Astrocyte (in vitro differentiated cells and primary cell): ENCODE measurements around the gene PAPPA2. TPM values are rescaled to one million over a fixed set of nuclear protein-coding genes. Genes with fewer than 3 reads are reported as not detected.

ENCODE experiments used
- DNase-seq: peaks from one replicate; pipeline ENCODE4 v3.0.0-alpha.2; 2010; ENCODE audit warnings: low read depth
- FAIRE-seq: peaks from 2 replicates; lab custom pipeline; 2011; peaks lifted over from hg19 to GRCh38; lab: Jason Lieb, UNC
- H2AFZ ChIP-seq: 2 replicates; pipeline ENCODE4 v1.6.0; 2012; ENCODE audit warnings: low read depth, low read length, inconsistent platforms
- H3K27ac ChIP-seq: 2 replicates; pipeline ENCODE4 v1.5.1; 2011; ENCODE audit warnings: low read depth, low read length, inconsistent platforms
- H3K27me3 ChIP-seq: 2 replicates; pipeline ENCODE4 v1.6.0; 2011; ENCODE audit warnings: low read length, inconsistent platforms; ENCODE audit not compliant: insufficient read depth
- H3K36me3 ChIP-seq: 2 replicates; pipeline ENCODE4 v1.5.1; 2011; ENCODE audit warnings: low read length, inconsistent platforms; ENCODE audit not compliant: insufficient read depth
- H3K4me1 ChIP-seq: 2 replicates; pipeline ENCODE4 v1.5.1; 2011; ENCODE audit warnings: low read length, inconsistent platforms; ENCODE audit not compliant: insufficient read depth
- H3K4me2 ChIP-seq: 2 replicates; pipeline ENCODE4 v1.6.0; 2012; ENCODE audit warnings: low read length, inconsistent platforms
- H3K4me3 ChIP-seq: 2 replicates; pipeline ENCODE4 v1.5.1; 2011; ENCODE audit warnings: low read depth, mild to moderate bottlenecking, low read length, inconsistent platforms; ENCODE audit not compliant: insufficient read depth
- H3K79me2 ChIP-seq: 2 replicates; pipeline ENCODE4 v1.6.0; 2012; ENCODE audit warnings: mild to moderate bottlenecking, low read length, inconsistent platforms; ENCODE audit not compliant: insufficient read depth
- H3K9ac ChIP-seq: 2 replicates; pipeline ENCODE4 v1.6.0; 2012; ENCODE audit warnings: mild to moderate bottlenecking, low read length, inconsistent platforms
- H3K9me3 ChIP-seq: 2 replicates; pipeline ENCODE4 v1.5.1; 2012; ENCODE audit warnings: low read depth, mild to moderate bottlenecking, low read length, inconsistent platforms; ENCODE audit not compliant: insufficient read depth
- H4K20me1 ChIP-seq: 2 replicates; pipeline ENCODE4 v1.6.0; 2012; ENCODE audit warnings: low read length, inconsistent platforms; ENCODE audit not compliant: insufficient read depth
- H3K27ac Mint-ChIP-seq: one replicate; pipeline ENCODE4 v1.8.0; 2021; ENCODE audit warnings: mild to moderate bottlenecking, mixed read lengths; ENCODE audit not compliant: unreplicated experiment
- H3K27me3 Mint-ChIP-seq: one replicate; pipeline ENCODE4 v1.8.0; 2021; ENCODE audit warnings: low read depth, mixed read lengths; ENCODE audit not compliant: unreplicated experiment
- H3K36me3 Mint-ChIP-seq: one replicate; pipeline ENCODE4 v1.8.0; 2021; ENCODE audit warnings: low read depth, mixed read lengths; ENCODE audit not compliant: unreplicated experiment
- H3K4me1 Mint-ChIP-seq: one replicate; pipeline ENCODE4 v1.8.0; 2021; ENCODE audit warnings: low read depth, mixed read lengths; ENCODE audit not compliant: unreplicated experiment
- H3K4me3 Mint-ChIP-seq: one replicate; pipeline ENCODE4 v1.8.0; 2021; ENCODE audit warnings: mild to moderate bottlenecking, moderate library complexity, mixed read lengths; ENCODE audit not compliant: unreplicated experiment
- H3K9me3 Mint-ChIP-seq: one replicate; pipeline ENCODE4 v1.8.0; 2021; ENCODE audit warnings: mild to moderate bottlenecking, mixed read lengths; ENCODE audit not compliant: unreplicated experiment
- CTCF ChIP-seq: IDR thresholded peaks from 2 replicates; pipeline ENCODE4 v1.5.1; 2011; ENCODE audit warnings: low read depth, mild to moderate bottlenecking, inconsistent platforms, low read length, moderate library complexity; ENCODE audit not compliant: insufficient read depth
- EZH2 ChIP-seq: IDR thresholded peaks from 2 replicates; pipeline ENCODE4 v1.6.1; 2012; ENCODE audit warnings: mild to moderate bottlenecking, low read length, inconsistent platforms; ENCODE audit not compliant: insufficient read depth
- total RNA-seq: library from RNA; stranded (reverse); gene quantifications from 2 replicates; pipeline ENCODE4 v1.2.1, GENCODE V29; 2021

Gene PAPPA2
- total RNA-seq, 1 donor from 2014 or later: 19.0 TPM

DNA sequence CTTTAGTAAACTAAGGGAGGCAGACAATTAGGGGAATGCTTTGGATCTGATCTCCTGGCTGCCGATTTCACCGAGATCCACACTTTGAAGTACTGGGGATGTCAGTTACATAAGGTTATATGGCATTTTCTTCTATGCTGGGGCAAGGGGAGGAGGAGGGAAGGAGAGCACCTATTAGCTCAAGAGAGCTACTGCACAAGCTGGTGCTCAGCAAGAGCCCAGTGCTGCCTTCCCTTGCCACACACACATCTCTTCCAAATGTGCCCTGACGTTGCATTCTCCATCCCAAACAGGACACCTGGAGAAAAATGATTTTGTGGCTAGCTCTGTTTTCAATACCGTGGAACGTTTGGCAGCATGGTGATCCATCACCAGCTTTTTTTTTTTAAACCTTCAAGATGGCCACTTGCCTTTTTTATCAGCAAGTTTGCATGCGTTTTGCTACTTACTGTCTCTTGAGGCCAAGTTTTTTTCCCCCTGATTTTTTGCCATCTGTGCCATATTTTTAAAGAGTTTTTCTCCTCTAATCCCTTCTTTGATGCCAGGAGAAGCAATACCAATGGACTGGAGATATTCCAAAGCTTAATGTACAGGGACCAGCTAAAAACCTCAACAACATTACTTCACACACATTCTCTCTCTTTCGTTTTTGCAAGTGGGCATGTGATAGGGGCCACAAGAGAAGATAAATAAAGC, 66.6 kb downstream of the PAPPA2 start:
- Histone ChIP-seq H3K27ac (no peak overlapping the region), H3K4me2 (no peak overlapping the region), H3K9me3 (no peaks in the 10 kb centered on the region), H2AFZ (no peak overlapping the region), H3K36me3 (no peaks in the 10 kb centered on the region), H3K79me2 (no peaks in the 10 kb centered on the region), H3K27me3 (no peaks in the 10 kb centered on the region), H3K9ac (no peak overlapping the region), H3K4me1 (no peaks in the 10 kb centered on the region), H3K4me3 (no peak overlapping the region), H4K20me1 (no peaks in the 10 kb centered on the region)
- H3K36me3 Mint-ChIP-seq: peaks cover 3% of the 10 kb centered on the region
- TF ChIP-seq EZH2: no peak
- TF ChIP-seq CTCF: no peak
- no peak for DNase-seq
- peaks cover 20% of the 10 kb centered on the region for H3K27me3 Mint-ChIP-seq
- no peaks in the 10 kb centered on the region for H3K4me1 Mint-ChIP-seq
- no peak overlapping the region for H3K4me3 Mint-ChIP-seq
- FAIRE-seq: no peak
- H3K27ac Mint-ChIP-seq: no peak overlapping the region
- peaks cover 3% of the 10 kb centered on the region for H3K9me3 Mint-ChIP-seq

DNA sequence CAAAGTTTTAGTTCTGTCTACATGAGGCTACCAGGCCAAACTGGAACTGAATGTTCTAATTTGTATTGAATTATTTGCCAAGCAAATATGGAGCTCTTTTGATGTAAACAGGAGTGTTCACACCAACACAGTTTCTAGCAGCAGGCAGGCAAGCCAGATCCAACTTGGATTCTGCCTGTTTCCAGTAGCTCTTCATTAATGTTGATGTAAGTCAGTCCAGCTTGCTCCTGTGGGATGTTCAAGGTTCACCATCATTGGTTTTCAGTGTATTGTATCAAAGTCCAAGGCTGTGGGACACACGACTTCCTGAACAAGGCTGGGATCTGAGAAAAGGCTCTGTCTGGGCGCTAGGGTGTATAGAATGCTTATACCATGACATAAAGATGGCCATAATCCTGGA, 68.1 kb downstream of the PAPPA2 start:
- Histone ChIP-seq H2AFZ (no peak overlapping the region), H3K36me3 (no peaks in the 10 kb centered on the region), H3K79me2 (no peaks in the 10 kb centered on the region), H3K27ac (no peak overlapping the region), H3K27me3 (no peaks in the 10 kb centered on the region), H3K9ac (no peak overlapping the region), H4K20me1 (no peaks in the 10 kb centered on the region), H3K4me3 (no peak overlapping the region), H3K4me2 (no peak overlapping the region), H3K9me3 (no peaks in the 10 kb centered on the region), H3K4me1 (no peaks in the 10 kb centered on the region)
- Mint-ChIP-seq H3K27me3 (peaks cover 26% of the 10 kb centered on the region), H3K4me3 (no peak overlapping the region), H3K27ac (no peak overlapping the region), H3K9me3 (peaks cover 5% of the 10 kb centered on the region), H3K36me3 (peaks cover 3% of the 10 kb centered on the region), H3K4me1 (no peaks in the 10 kb centered on the region)
- DNase-seq (no peak), FAIRE-seq (no peak)
- TF ChIP-seq EZH2 (no peak), CTCF (no peak)
